Esophagus squamous epithelium (tissue), 5 donors: ENCODE data around the gene ATP8A1. TPM values are rescaled to one million over a fixed set of nuclear protein-coding genes. Genes with fewer than 3 reads are reported as not detected.
A peak's percentile ranks its signal among the peaks of the same experiment; 100 is the strongest.

Experiments
- DNase-seq: peaks from one replicate; lab custom pipeline; 2025; lab: John Stamatoyannopoulos, UW
- H3K27ac ChIP-seq, 4 donors: fragments of 200-600 bp; sonication (generic); one replicate each; pipeline ENCODE4 v1.5.1; 2016 to 2019; ENCODE audit warnings: mild to moderate bottlenecking in 1 of 4
- H3K27me3 ChIP-seq, 4 donors: fragments of 200-600 bp; sonication (generic); 1 replicate in 3 of 4; 2 replicates in 1 of 4; pipeline versions ENCODE4 v1.5.1 to v1.6.0; 2017 to 2021; ENCODE audit warnings: antibody characterized with exemption in 1 of 4
- H3K36me3 ChIP-seq, 3 donors: fragments of 200-600 bp; sonication (generic); one replicate each; pipeline ENCODE4 v1.5.1; 2016 to 2019
- H3K4me1 ChIP-seq, 3 donors: fragments of 200-600 bp; sonication (generic); one replicate each; pipeline ENCODE4 v1.5.1; 2017 to 2019
- H3K4me3 ChIP-seq, 4 donors: fragments of 200-600 bp; sonication (generic); 1 replicate in 3 of 4; 2 replicates in 1 of 4; pipeline ENCODE4 v1.5.1; 2016 to 2019; ENCODE audit warnings: mild to moderate bottlenecking in 2 of 4, moderate library complexity in 1 of 4
- H3K9me3 ChIP-seq, 3 donors: fragments of 200-600 bp; sonication (generic); one replicate each; pipeline ENCODE4 v1.5.1; 2016 to 2019
- CTCF ChIP-seq, 6 experiments: fragments of 450-650 bp in 4 of 6; fragments of 200-600 bp in 2 of 6; sonication (generic) in 2 of 6; IDR thresholded peaks; one replicate each; pipeline ENCODE4 v1.5.1; 2016 to 2019; ENCODE audit warnings: antibody characterized with exemption in 6 of 6, mild to moderate bottlenecking in 4 of 6, moderate library complexity in 4 of 6
- POLR2A ChIP-seq, 4 donors: fragments of 450-650 bp; IDR thresholded peaks; one replicate each; pipeline ENCODE4 v1.6.1; 2017; ENCODE audit warnings: antibody characterized with exemption in 4 of 4, mild to moderate bottlenecking in 4 of 4, moderate library complexity in 3 of 4
- WGBS, 2 donors: methylation state at CpG; one replicate each; pipeline ENCODE4 v1.1.5; 2018; 5-methylcytosine and 5-hydroxymethylcytosine counted together
- intact Hi-C: fragments of 100-400 bp; cut with DNase I; formaldehyde crosslinking; loops from one replicate; pipeline ENCODE4 v1.15.0; 2022
- total RNA-seq, 4 donors: library from RNA; depleted of rRNA; stranded (reverse); fragments of >200 nt; gene quantifications; one replicate each; pipeline ENCODE4 v1.1.0, GENCODE V29; 2016
- donor health status: DM: yes; HTN: yes; CAD: no.

The ATP8A1 gene
- total RNA-seq, 4 donors from 2014 or later = 1.9 to 11.8 (median 3.3) TPM

- TF ChIP-seq CTCF (IDR thresholded peaks at IDR 0.05) (no peak), POLR2A (IDR thresholded peaks at IDR 0.05) (no peak)
- Histone ChIP-seq H3K4me3 (peak overlapping the region; percentile 24 to 71 (median 45)), H3K27ac (peak overlapping the region in 2 of 4 donors; percentile 18 to 39), H3K27me3 (peaks cover 15 to 88% (median 24%) of the 10 kb centered on the region in 4 donors), H3K36me3 (no peaks in the 10 kb centered on the region), H3K4me1 (peaks cover 18 to 30% (median 24%) of the 10 kb centered on the region in 3 donors), H3K9me3 (no peaks in the 10 kb centered on the region)
- intact Hi-C loops = no loop called here
- no peak for DNase-seq
- WGBS, 2 donors = 0% methylated on average over 3 to 21 of the region's 60 CpGs
These were observed 258.6 kb downstream of the ATP8A1 start for GRCh38 chr4:42398171-42398870.

GRCh38 chr4:42397635-42398170 lies 259.2 kb downstream of the ATP8A1 start:
- no peaks in the 10 kb centered on the region for H3K36me3 ChIP-seq
- H3K4me1 ChIP-seq = peaks cover 18 to 30% (median 24%) of the 10 kb centered on the region in 3 donors
- H3K27me3 ChIP-seq = peaks cover 15 to 82% (median 24%) of the 10 kb centered on the region in 4 donors
- no peaks in the 10 kb centered on the region for H3K9me3 ChIP-seq
- no CpG with 5 or more reads among the region's 52 CpGs for WGBS, 2 donors
- intact Hi-C loops = no loop called here
- DNase-seq = no peak
- no peak for TF ChIP-seq POLR2A (IDR thresholded peaks at IDR 0.05)
- no peak for TF ChIP-seq CTCF (IDR thresholded peaks at IDR 0.05)
- H3K4me3 ChIP-seq = peak overlapping the region; percentile 24 to 71 (median 45)
- peak overlapping the region in 2 of 4 donors; percentile 18 to 39 for H3K27ac ChIP-seq

- Histone ChIP-seq H3K27ac (peak within 1 kb of the TSS in 2 of 4 donors; percentile 18 to 39), H3K4me3 (peak within 1 kb of the TSS; percentile 24 to 71 (median 45)), H3K27me3 (peaks cover 15 to 78% (median 24%) of the 10 kb centered on the region in 4 donors), H3K36me3 (no peaks in the 10 kb centered on the region), H3K9me3 (no peaks in the 10 kb centered on the region), H3K4me1 (peaks cover 18 to 30% (median 24%) of the 10 kb centered on the region in 3 donors)
- TF ChIP-seq CTCF (IDR thresholded peaks at IDR 0.05) = no peak
- TF ChIP-seq POLR2A (IDR thresholded peaks at IDR 0.05) = no peak
- no peak for DNase-seq
- 15 to 24% methylated on average over 26 to 30 of the region's 61 CpGs for WGBS, 2 donors
- intact Hi-C loops = no loop called here
These were observed 259.9 kb downstream of the ATP8A1 start, which contains the start of gene SHISA3 for GRCh38 chr4:42396752-42397634. TSS of gene SHISA3 (plus strand) at chr4:42397488. CDS start at chr4:42398057, 569 bp downstream.

GRCh38 chr4:42396361-42396751 lies 260.5 kb downstream of the ATP8A1 start:
- DNase-seq = no peak
- no peaks in the 10 kb centered on the region for H3K9me3 ChIP-seq
- no peak overlapping the region for H3K27ac ChIP-seq
- H3K4me1 ChIP-seq = peaks cover 18 to 30% (median 24%) of the 10 kb centered on the region in 3 donors
- peaks cover 15 to 76% (median 24%) of the 10 kb centered on the region in 4 donors for H3K27me3 ChIP-seq
- H3K36me3 ChIP-seq = no peaks in the 10 kb centered on the region
- intact Hi-C loops = no loop called here
- no peak for TF ChIP-seq POLR2A (IDR thresholded peaks at IDR 0.05)
- no peak for TF ChIP-seq CTCF (IDR thresholded peaks at IDR 0.05)
- H3K4me3 ChIP-seq = peak overlapping the region in 1 of 4 donors; percentile 71
- WGBS, 2 donors = 51 to 55% methylated on average over 17 of the region's 17 CpGs
